ENCODE measurements around the gene ZNF697.
"Not testable (repeated sequence)": the region's sequence is repeated elsewhere in the genome, so short reads cannot be mapped to it uniquely, and the experiment has no call there.

ZNF697 gene

DNA sequence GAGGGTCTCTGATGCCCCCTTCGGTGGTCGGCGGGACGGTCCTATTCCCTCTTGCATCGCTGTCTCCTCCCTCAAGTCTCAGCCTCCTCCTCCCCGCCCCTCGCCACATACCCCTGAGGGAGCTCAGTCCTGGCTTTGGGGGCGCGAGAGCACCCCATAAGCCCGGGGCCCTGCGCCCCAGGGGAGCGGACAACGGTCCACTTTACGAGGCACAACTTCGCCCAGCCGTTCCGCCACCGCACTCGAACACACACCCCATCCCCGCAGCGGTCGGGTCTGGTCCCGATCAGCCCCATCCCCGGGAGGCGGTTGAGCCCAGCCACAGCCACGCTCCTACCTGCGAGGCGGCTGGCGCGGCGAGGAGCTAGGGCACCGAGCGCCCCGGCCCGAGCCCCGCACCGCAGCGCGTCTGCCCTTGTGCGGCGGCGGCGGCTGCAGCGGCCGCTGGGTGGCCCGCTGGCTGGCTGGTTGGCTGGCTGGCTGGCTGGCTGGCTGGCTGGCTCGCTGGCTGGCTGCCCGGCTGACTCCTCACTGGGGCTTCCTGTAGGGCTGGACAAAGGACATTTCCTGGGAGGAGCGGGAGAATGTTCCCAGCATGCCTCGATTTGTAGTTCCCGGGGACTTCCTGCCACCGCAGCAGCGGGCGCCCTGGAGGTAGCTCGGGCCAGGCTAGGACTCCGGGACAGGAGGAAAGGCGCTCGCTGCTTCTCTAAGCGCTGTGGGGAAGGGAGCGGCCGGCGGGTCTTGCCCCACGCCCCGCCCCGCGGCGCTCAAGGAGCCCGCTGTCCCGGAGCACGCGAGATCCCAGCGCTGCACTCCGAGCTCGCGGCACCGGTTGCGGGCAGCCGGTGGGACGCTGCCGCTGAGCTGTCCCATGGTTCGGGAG lies at the start of gene ZNF697:
Gene ZNF697 (minus strand): TSS at position 533 of the 886 bp plus-strand sequence. CDS start 22,166 bp downstream, outside the sequence.
- peak; percentile 27 to 61 for DNase-seq

DNA sequence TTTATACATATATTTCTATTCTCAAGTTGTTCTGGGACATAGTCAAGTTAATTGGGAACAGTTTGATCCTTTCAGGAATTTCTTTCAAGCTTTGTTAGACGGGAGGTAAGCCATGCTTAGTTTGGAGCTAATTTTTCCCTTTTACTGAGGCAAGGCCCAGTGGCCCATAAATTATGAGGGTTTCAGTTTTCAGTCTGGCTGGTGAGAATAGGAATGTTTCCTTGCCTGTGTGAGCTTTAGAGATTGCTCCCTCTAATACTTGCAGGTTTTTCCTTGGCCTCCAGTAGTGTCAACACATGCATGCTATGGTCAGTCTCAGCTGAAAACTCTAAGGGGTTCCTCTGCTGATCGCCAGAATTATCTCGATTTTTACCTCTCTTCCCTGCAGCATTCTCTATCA lies 49.5 kb upstream of the ZNF697 start:
- DNase-seq: no peak

DNA sequence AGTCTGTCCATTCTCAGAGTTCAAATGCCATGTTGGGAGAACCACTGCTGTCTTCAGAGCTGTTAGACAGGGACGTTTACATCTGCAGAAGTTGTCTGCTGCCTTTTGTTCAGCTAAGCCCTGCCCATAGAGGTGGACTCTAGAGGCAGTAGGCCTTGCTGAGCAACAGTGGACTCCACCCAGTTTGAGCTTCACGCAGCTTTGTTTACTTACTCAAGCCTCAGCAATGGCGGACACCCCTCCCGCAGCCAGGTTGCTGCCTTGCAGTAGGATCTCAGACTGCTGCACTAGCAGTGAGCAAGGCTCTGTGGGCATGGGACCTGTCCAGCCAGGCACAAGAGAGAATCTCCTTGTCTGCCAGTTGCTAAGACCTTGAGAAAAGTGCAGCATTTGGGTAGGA lies 48.8 kb upstream of the ZNF697 start:
- DNase-seq: not testable (repeated sequence)

DNA sequence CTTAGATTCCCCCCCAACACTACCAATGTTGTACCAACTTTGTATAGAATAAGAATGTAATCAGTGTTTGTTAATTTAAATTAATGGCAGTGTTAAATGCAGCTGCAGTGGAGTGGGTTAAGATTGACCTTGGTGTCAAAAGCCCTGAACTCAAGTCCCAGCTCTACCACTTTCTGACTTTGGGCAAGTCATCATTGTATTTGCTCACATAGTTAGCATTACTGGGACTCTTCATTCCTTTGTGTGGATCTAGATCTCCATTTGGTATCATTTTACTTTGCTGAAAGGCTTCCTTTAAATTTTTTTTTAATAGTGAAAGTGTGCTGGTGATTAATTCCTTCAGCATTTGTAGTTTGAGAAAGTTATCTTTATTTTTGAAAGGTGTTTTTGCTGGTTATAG lies 41.4 kb upstream of the ZNF697 start:
- no peak for DNase-seq

DNA sequence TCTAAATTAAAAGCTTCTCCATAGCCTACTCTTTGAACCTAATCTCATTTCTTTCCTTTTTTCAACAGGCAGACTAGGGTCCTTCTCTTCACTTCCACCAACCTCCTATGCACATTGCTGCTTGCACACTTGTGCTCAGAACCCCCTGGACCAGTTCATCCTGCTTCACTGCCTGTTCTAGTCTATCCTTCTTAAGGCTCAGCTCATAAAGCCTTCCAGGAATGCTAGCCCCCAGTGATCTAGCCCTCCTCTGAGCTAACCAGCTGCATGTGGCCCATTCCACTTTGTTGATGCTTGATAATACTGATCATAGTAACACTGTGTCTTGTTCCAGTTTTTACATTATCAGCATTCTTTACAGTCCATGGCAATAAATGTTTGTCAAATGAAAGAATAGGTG lies 40.7 kb upstream of the ZNF697 start:
- no peak for DNase-seq

DNA sequence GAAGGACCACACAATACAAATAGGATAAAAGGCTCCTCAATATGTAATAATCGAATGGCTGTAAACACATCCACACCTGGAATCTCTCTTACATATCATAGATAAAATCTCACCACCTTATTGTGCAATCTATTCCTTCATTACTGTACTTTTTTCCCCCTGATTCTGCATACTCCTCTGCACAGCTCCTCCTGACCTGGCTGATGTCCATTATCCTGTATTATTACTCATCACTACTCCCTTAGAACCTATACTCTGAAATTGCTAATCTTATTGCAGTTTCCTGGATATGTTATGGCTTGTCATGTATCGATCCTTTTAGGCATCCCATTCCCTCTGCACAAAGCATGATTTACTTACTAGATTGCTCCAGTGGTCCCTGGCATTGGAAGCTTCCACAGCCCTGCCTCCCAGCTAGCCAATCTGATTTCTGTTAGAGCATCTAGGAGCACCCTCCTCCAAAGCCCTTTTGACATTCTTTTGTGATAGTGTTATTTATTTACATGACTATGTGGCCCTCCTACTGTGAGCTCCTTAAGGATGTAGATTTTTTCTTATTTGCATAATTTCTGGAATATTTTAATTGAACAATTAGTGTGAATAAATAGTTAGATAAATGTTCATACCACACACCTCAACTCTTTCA lies 39.5 kb upstream of the ZNF697 start:
- no peak for DNase-seq

DNA sequence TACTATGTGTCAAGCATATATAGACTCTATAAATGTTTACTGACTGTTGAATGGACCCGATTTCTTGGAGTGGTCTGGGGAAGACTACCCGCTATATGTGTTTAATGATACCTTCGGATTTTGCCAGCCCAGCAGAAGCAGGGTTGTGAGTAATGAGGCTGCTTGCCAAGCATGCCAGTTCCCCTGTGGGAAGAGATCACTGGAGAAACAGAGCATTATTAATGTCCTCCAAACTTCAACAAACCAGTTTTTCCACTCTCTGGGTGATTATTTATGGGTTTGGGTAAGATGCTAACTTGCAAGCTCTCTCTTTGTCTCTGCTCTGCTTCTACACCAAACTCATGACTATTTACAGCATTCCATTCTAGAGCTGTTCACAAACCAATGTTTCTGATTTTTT lies 38.6 kb upstream of the ZNF697 start:
- no peak for DNase-seq

DNA sequence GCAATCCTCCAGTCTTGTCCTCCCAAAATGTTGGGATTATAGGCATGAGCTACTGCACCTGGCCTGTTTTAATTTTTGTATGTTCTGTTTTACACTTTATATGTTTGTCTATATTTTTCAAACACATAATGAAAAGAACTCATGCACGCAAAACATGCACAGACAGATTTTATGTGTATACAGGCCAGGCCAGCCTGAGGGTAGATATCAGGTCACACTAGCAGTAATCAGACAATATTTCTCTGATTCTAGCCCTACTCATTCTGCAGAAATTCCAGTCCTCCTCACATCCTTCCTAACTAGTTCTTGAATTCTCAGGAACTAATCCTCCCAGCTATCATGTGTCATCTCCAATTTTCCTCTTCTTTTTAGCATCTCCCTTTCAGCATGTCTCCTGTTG lies 35.8 kb upstream of the ZNF697 start:
- DNase-seq: no peak

DNA sequence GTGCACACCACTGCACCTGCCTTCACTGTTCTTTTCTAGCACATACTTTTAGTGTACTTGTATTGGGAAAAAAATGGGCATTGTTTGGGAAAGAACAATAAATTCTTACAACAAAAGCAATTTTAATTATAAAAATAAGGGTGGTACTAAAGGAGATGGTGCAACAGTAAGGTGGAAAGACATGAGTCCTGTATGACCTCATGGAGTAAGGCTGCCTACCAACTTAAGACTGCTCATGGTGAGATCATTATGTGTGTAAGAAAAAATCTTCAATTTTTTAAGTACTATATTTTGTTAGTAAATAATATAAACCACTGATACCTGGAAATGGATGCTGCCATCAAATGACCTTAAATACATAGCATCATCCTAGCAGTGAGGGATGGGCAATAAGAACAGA lies 34.1 kb upstream of the ZNF697 start:
- no peak for DNase-seq

DNA sequence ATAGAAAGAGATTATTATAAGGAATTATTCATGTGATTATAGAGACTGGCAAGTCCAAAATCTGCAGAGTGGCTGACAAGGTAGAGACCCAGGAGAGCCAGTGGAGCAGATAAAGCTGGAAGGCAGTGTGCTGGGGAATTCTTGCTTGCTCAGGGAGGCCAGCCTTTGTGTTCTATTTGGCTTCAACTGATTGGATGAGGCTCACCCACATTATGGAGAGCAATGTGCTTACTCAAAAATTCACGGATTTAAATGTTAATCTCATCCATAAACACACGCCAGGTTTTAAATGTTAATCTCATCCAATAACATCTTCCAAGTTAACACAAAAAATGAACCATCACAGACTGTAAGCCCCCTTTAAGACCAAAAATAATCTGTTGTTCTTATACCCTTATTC lies 33.5 kb upstream of the ZNF697 start:
- DNase-seq: no peak

DNA sequence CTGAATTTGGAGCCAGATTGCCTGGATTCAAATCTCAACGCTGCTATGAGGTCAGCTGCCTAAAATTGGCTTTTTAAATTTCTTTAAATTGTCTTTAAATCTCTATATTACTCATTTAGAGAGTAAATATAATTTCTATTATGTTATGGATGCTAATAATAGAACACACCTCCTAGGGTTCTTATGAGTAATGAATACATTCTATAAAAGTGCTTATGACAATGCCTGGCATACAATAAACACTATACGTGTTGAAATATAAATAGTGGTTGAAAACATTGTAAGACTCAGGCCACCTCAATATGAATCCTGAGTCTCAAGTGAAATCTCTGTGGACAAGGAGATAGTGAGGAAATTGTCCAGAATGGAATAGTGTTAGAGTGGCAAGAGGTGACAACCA lies 32.7 kb upstream of the ZNF697 start:
- DNase-seq: no peak

DNA sequence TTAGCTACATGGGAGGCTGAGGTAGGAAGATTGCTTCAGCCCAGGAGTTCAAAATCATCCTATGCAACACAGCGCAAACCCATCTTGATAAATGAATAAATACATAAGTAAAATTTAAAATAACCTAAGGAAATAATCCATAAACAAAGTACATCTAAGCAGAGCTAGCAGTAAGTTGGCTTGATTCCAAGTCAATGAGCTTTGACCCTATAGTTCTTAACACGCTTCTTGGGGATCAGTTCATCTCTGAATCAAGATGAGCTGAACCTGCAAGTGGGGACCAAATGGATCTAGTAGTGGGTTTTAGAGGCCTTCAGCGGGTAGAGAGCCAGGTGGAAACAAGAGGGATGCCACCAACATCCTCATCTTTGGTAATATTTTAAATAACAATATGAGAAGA lies 32.1 kb upstream of the ZNF697 start:
- no peak for DNase-seq

DNA sequence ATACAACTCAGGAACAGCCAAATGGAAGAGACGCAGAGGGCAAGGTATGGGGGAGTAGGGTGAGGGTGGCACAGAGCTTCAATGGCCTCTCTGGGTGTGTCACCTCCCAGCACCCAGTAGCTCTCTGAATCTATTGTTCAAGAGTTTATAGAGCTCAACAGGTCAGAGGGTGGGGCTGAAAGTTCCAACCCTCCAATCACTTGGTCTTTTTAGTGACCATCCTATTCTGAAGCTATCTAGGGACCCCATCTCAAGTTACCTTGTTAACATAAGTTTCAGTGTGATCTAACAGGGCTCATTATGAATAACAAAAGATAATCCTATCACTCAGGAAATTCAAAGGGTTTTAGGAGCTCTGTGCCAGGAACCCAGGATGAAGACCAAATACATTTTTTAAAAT lies 31.2 kb upstream of the ZNF697 start:
- no peak for DNase-seq

DNA sequence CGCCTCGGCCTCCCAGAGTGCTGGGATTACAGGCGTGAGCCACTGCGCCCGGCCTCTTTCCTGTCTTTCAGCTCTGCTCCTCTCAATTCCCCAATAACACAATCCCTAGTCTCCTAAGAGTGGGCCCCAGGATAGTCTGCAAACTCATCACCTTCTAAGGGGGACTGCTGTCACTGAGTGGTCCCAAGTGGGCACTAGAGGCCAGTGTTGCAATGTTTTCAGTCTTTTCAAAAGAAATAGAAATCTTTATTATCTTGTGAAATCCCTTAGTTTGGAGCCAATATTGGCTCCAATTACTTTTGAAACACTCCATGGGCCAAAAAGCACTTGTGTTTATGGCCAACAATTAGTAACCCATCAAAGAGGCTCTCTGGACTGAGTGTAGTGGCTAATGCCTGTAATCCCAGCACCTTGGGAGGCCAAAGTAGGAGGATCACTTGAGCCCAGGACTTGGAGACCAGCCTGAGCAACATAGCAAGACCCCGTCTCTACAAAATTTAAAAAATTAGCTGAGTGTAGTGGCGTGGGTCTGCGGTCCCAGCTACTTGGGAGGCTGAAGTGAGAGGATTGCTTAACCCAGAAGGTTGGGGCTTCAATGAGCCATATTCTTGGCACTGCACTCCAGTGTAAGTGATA lies 28.6 kb upstream of the ZNF697 start:
- DNase-seq: no peak

DNA sequence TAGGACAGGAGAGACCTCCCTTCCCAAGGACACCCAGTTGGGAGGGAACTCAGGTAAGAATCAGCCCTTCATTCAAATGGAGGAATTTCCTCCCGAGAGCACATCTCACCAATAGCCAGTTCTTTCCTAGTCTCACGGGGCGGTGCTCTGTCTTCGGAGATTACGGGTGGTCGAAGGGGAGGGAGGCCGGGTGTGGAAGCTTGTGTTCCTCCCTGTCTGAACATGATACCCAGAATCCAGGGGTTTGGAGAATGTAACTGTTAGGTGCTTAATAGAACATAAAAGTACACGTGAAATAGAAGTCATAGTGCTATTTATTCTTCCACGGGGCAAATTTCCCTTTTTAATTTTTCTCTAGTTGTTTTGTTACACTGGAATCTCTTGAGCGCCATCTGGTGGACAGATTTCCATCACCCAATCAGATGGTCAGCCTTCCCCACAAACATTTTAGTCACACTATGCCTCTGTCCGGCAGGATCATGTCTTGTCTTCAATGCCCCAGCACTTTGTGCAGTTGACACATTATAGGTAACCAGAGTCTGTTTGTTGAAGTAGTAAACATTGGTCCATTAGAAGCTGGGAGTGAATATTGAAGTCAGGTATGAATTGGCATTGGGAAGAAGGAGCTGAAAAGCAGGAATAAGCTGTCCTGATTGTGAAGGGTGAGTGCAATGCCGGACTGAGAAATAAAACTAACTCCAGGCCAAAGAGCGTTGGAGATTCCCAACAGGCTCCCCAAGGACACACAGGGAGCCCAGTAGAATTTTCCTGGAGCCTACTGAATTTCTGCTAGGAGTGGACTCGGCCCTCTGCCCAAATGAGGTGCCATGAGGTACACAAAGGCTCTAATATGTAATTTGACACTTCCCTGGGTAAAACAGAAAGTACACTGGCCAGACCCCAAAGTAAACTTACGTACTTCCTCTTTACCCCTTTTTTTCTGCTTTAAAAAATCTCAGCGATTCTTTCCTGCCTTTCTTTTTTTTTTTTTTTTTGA lies 27.6 kb upstream of the ZNF697 start:
- peak; percentile 57 to 64 for DNase-seq

DNA sequence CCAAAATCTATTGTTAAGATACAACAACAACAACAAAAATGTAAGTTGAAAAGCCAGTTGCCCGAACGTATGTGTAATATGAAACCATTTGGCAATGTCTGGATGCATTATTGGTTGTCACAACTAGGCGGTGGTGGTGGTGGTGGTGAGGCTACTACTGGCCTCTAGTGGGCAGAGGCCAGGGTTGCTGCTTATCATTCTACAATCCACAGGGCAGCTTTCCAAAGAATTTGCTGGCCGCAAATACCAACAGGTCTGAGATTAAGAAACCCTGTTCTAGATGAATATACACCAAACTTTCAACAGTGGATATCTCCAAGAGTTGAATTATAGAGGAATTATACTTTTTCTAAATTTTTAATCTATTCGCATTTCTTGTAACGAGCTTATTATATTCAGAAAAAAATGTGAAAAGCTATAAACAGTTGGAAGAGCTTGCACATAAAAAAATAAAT lies 26.8 kb upstream of the ZNF697 start:
- peak; percentile 20 to 23 for DNase-seq

DNA sequence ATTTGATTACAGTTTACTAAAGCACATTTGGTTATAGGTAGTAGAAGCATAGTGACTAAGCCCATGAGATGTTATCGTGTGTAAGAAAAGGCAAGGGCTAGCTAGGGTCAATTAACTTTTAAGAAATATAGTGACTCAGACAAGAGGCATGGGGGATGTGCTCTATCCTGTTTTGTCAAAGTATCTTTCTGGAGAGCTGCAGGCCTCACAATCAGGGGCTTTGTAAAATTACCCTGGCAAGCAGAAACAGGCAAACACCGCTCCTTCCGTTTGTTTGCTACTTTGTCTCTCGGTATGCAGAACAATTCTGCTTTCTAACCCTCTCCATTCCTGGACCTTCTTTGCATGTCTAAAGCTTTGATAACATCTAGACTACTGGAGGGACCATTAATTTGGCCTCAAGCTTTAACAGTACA lies 26.1 kb upstream of the ZNF697 start:
- DNase-seq: no peak

DNA sequence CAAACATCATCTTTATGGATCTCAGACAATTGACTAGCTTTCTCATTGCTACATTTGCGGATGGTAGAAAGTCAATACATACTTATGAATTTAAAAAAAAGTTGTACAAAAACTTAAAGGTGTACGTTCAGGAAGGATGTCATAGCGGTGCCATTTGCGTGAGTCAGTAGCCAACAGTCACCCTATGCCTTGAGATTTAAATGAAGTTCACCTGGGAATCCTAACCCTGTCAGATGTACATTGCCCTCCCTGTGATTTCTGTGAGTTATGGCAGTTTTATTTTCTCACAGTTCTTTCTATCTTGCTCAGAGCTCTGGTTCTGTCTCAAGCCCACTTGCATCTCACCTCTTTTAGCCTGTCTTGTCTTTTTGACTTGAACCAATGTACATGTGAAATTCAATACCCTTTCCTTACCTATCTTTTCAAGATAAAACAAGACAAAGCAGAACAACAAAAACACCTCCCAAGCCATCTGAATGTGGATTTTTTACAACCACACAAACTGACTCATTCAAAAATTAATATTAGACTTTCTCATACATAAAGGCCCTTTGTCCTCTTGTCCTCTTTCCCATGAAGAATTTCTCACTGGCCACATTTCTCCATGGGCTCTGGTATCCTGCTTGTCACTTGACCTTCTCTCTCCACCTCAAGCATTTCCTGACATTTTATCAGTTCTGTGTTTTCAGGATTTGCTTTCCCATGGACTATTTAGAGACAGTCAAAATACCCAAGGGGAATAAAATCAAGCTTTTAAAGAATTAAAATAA lies 25.3 kb upstream of the ZNF697 start:
- no peak for DNase-seq

DNA sequence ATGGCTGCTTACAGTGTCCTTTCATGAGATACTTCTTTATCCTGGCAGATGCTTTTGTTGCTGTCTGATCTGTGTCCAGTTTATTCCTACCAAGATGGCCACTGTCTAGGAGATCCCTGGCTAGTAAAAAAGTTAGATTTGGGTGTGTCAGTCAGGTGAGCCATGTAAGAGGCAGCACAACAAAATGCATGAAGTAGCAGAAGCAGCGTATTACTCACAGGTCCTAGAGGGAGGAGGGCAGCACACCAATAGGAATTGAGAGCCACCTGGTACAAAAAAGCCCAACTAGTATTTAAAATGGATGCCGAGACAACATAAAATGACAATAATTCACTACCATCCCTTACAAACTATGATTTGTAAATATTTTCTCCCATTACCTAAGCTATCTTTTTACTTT lies 22.8 kb upstream of the ZNF697 start:
- no peak for DNase-seq

DNA sequence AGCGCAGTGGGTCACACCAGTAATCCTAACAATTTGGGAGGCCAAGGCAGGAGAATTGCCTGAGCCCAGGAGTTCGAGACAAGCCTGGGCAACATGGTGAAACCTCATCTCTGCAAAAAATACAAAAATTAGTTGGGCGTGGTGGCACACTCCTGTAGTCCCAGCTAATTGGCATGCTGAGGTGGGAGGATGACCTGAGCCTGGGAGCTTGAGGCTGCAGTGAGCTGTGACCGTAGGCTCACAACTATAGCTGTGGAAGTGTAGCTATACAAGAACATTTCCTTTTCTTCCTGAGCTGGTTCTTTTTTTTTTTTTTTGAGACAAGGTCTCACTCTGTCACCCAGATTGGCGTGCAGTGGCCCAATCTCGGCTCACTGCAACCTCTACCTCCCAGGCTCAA lies 19.1 kb upstream of the ZNF697 start:
- DNase-seq: no peak

DNA sequence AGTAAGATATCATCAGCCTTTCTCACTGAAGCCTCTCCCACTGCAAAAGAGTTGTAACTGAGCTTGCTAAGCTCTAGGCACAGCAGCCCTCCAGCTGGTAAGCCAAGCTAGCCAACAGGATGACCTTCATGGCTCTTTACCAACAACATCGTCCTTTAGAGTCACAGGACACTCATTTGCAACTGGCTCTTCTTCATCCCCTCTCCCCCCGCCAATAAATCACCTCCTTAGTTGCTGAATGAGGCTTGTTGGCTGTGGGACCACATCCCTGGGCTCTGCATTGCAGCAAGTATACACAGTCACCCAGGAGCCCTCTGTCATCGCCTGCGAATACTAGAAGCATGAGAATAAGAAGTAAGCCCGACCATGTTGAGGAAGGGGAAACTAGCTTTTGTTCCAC lies 16.0 kb upstream of the ZNF697 start:
- no peak for DNase-seq

DNA sequence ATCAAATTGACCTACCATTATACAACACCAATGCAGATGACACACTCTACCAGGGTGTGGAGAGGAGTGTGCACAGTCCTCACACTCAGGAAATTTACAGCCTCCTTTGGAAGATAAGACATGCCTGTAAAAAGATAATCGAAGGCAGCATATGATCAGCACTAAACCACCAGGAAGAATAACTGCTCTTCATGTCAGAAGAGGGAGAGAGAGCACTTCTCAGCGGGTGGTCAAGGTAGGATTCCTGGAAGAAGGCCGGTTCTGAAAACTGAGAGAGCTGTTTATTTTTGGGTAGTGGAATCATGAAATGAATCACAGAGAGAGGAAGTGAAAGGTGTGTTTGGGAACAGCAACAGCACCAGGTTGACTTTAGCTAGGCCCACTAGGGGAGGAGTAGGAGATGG lies 14.0 kb upstream of the ZNF697 start:
- no peak for DNase-seq
